ENCODE measurements around the gene BDKRB1. TPM values are rescaled to one million over a fixed set of nuclear protein-coding genes. Genes with fewer than 3 reads are reported as not detected.

BDKRB1 gene
- total and polyA plus RNA-seq, 2 donors (not counting 3 experiments of a cell fraction or from before 2014, with no cell fraction given) = not detected

DNA sequence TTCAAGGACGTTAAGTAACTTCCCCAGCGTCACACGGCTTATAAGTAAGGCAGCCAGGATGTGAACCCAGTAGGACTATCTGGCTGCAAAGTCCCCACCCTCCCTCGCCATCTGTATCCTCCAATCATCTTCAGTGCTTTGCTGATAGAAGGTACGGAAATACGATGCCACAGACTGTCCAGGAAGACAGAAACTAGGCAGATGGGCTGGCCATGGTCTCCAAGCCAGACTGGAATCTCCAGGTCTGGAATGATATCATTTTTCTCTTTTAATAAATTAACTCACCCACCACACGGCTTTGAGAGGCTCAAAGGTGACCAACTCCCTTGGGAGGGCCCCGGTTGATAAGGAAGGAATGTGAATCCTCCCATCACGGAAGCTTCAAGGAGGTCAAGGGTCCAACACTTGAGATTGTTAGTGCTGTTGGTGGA lies 16.3 kb upstream of the BDKRB1 start:
- TF ChIP-seq POLR2AphosphoS5 (IDR thresholded peaks at IDR 0.05; ENCODE audit: insufficient read depth, low read depth, low read length) (no peak), FOS (IDR thresholded peaks at IDR 0.05; ENCODE audit: borderline replicate concordance, insufficient read depth, low read length) (no peak), GATA2 (IDR thresholded peaks at IDR 0.05; ENCODE audit: insufficient read depth, insufficient read length, low read depth, low read length) (no peak), MYC (IDR thresholded peaks at IDR 0.05; ENCODE audit: low read depth, low read length) (no peak), EZH2 (IDR thresholded peaks at IDR 0.05; ENCODE audit: borderline replicate concordance, low read depth, low read length, severe bottlenecking) (no peak)
- TF ChIP-seq, protein P1, sequence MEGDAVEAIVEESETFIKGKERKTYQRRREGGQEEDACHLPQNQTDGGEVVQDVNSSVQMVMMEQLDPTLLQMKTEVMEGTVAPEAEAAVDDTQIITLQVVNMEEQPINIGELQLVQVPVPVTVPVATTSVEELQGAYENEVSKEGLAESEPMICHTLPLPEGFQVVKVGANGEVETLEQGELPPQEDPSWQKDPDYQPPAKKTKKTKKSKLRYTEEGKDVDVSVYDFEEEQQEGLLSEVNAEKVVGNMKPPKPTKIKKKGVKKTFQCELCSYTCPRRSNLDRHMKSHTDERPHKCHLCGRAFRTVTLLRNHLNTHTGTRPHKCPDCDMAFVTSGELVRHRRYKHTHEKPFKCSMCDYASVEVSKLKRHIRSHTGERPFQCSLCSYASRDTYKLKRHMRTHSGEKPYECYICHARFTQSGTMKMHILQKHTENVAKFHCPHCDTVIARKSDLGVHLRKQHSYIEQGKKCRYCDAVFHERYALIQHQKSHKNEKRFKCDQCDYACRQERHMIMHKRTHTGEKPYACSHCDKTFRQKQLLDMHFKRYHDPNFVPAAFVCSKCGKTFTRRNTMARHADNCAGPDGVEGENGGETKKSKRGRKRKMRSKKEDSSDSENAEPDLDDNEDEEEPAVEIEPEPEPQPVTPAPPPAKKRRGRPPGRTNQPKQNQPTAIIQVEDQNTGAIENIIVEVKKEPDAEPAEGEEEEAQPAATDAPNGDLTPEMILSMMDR (IDR thresholded peaks at IDR 0.05; ENCODE audit: extremely low read depth in 1 of 2, insufficient read depth in 1 of 2, low read depth in 1 of 2, low read length in 2 of 2) = no peak
- TF ChIP-seq, protein P2, sequence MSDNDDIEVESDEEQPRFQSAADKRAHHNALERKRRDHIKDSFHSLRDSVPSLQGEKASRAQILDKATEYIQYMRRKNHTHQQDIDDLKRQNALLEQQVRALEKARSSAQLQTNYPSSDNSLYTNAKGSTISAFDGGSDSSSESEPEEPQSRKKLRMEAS (IDR thresholded peaks at IDR 0.05; ENCODE audit: insufficient read depth, insufficient read length) = no peak
- no peak overlapping the region for H3K4me3 ChIP-seq (replicated peaks in 1 of 3; ENCODE audit: insufficient read depth in 1 of 3, low read depth in 1 of 3, low read length in 3 of 3)
- no peak overlapping the region for H3K4me2 ChIP-seq (ENCODE audit: insufficient read depth, low read length)
- dilution Hi-C loops (cut with MboI; ENCODE audit: extremely low pct_ligation_motif_present, low sequenced_read_pairs) = no loop called here
- ChIA-PET POLR2A (no interaction called here), CTCF (no interaction called here)
- FAIRE-seq (no peak), DNase-seq (ENCODE audit: low read depth, low spot score) (no peak)
- H3K9me3 ChIP-seq (replicated peaks; ENCODE audit: control insufficient read depth, insufficient read depth, low read length) = no peaks in the 10 kb centered on the region
- BruUV-seq (replicated peaks) = no TSS peak
- intact Hi-C loops (cut with micrococcal nuclease) = no loop called here
- H4K20me1 ChIP-seq (replicated peaks; ENCODE audit: control insufficient read depth, extremely low read depth, insufficient read depth, low read length) = no peaks in the 10 kb centered on the region
- no peak overlapping the region for H3K9ac ChIP-seq (replicated peaks; ENCODE audit: extremely low read depth, insufficient read depth, low read length)
- no peak overlapping the region for H2AFZ ChIP-seq (ENCODE audit: low read depth, low read length)
- no peak overlapping the region for H3K27ac ChIP-seq (ENCODE audit: insufficient read depth, low read depth, low read length)
- H3K9me1 ChIP-seq (replicated peaks; ENCODE audit: control insufficient read depth, extremely low read depth, insufficient read depth, low read length) = no peaks in the 10 kb centered on the region
- no peaks in the 10 kb centered on the region for H3K36me3 ChIP-seq (ENCODE audit: control insufficient read depth in 2 of 2, extremely low read depth in 1 of 2, insufficient read depth in 2 of 2, low read length in 2 of 2)
- no peaks in the 10 kb centered on the region for H3K4me1 ChIP-seq (ENCODE audit: control insufficient read depth, extremely low read depth, insufficient read depth, low read length)
- H3K79me2 ChIP-seq (ENCODE audit: control insufficient read depth, insufficient read depth, low read length) = no peaks in the 10 kb centered on the region
- no peaks in the 10 kb centered on the region for H3K27me3 ChIP-seq (ENCODE audit: control insufficient read depth in 2 of 2, insufficient read depth in 2 of 2, low read length in 2 of 2)
